ENCODE data around the gene SBF2. TPM values are rescaled to one million over a fixed set of nuclear protein-coding genes. Genes with fewer than 3 reads are reported as not detected.

The SBF2 gene
- total RNA-seq, 1 donor from 2014 or later: 24.0 TPM

DNA sequence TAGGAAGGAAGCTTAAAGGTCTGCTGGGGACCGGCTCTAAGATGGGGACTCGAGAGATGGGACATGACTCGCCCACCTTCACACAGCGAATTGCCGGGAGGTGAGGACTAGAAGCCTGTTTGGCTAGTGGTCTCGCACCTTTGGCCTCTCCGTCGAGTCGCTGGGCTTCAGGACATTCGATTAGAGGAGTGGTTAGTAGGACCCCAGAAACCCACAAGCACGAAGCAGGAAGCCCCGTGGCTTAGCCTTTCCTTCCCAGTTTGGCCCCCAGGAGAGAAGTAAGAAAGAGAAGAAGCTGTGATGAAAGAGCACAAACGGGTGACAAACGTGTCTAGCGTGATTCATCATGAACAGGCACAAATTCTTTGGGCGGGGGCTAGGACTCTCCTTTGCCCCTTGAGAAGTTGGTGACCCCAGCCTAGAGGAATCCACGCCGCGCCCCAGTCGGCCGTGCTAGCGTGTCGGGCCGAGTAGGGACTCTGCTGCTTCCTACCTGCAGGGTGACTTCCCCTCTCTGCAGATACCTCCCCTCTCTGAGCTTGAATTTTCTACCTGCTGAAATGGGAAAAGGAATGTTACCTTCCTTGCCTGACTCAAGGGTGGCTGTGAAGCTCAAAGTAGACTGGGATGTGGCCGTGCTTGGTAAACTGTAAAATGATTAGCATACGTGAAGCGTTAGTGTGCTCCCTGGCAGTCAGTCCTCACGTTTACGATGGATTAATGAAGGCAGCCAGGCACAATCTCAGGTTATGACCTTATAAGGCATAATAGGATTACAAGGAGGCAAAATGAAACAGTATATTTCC is 9.7 kb upstream of the SBF2 start:
- no peaks in the 10 kb centered on the region for H3K27me3 ChIP-seq (ENCODE audit: control insufficient read depth, insufficient read depth, low read length)
- FAIRE-seq: no peak
- peaks cover 13% of the 10 kb centered on the region for H3K36me3 ChIP-seq (ENCODE audit: control insufficient read depth, insufficient read depth, low read length)
- peak; percentile 86 for DNase-seq (ENCODE audit: low read depth)
- peak overlapping the region; percentile 75 for H3K4me3 ChIP-seq (ENCODE audit: low read depth, low read length)
- TF ChIP-seq, protein P1, sequence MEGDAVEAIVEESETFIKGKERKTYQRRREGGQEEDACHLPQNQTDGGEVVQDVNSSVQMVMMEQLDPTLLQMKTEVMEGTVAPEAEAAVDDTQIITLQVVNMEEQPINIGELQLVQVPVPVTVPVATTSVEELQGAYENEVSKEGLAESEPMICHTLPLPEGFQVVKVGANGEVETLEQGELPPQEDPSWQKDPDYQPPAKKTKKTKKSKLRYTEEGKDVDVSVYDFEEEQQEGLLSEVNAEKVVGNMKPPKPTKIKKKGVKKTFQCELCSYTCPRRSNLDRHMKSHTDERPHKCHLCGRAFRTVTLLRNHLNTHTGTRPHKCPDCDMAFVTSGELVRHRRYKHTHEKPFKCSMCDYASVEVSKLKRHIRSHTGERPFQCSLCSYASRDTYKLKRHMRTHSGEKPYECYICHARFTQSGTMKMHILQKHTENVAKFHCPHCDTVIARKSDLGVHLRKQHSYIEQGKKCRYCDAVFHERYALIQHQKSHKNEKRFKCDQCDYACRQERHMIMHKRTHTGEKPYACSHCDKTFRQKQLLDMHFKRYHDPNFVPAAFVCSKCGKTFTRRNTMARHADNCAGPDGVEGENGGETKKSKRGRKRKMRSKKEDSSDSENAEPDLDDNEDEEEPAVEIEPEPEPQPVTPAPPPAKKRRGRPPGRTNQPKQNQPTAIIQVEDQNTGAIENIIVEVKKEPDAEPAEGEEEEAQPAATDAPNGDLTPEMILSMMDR (IDR thresholded peaks at IDR 0.05; ENCODE audit: insufficient read depth, low read length, severe bottlenecking): no peak

DNA sequence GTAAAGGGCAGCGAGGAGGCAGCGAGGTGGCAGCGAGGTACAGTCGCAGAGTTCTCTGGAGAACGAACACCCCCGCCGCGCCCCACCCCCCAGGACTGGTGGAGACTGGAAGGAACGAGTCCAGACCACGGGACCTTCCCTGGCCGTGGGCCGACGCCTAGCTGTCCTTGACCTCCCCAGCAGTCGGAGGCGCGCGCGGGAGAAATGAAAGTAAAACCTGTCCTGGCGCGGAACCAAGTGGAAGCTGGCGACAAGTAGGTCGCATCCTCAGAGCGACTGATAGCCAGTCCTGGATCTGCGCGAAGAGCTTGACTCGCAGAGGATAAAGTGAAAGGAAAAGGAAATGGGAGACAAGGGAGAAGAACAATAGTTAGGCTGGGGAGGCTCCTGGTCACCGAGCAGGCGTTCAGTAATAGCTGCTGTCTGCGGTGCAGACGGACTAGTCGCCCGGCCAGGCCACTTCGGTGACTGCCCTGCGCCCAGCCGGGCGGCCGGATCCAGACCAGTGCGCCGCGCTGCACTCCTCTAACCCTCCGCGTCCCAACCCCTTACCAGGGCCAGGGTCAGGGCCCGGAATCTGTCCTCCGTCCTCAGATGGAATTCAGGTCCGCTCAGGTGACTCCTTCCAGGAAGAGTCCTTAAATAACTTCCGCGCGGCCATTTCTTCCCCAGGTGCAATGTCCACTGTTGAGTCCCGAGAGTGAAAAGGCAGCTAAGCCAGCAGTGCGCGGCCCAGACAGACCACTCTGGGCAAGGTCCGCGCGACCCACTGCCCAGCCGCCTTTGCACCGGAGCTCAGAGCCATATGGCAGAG is 8.9 kb upstream of the SBF2 start:
- peak overlapping the region; percentile 75 for H3K4me3 ChIP-seq (ENCODE audit: low read depth, low read length)
- TF ChIP-seq, protein P1 (IDR thresholded peaks at IDR 0.05; ENCODE audit: insufficient read depth, low read length, severe bottlenecking): no peak
- no peaks in the 10 kb centered on the region for H3K27me3 ChIP-seq (ENCODE audit: control insufficient read depth, insufficient read depth, low read length)
- DNase-seq (ENCODE audit: low read depth): no peak
- no peak for FAIRE-seq
- H3K36me3 ChIP-seq (ENCODE audit: control insufficient read depth, insufficient read depth, low read length): peaks cover 13% of the 10 kb centered on the region

DNA sequence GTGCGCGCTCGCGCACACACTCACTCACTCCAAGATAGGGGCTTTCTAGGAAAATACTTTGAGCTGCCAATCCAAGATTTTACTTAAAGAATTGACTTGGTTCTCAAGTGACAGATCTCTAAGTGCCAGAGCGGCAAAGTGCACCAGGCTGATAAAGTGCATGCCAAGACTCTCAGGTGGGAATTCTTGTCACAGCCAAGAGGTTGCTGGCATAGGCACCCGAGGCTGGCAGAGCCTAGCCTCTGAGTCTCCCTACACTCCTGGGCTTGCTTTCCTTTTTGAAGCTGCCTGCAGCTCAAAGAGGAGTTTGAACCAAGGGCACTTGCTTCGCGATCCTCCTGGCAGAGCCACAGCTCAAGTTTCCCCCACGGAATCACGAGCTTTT is 8.3 kb upstream of the SBF2 start:
- Histone ChIP-seq H3K27me3 (ENCODE audit: control insufficient read depth, insufficient read depth, low read length) (no peaks in the 10 kb centered on the region), H3K4me3 (ENCODE audit: low read depth, low read length) (peak overlapping the region; percentile 75), H3K36me3 (ENCODE audit: control insufficient read depth, insufficient read depth, low read length) (peaks cover 13% of the 10 kb centered on the region)
- TF ChIP-seq, protein P1 (IDR thresholded peaks at IDR 0.05; ENCODE audit: insufficient read depth, low read length, severe bottlenecking): no peak
- no peak for FAIRE-seq
- DNase-seq (ENCODE audit: low read depth): no peak

DNA sequence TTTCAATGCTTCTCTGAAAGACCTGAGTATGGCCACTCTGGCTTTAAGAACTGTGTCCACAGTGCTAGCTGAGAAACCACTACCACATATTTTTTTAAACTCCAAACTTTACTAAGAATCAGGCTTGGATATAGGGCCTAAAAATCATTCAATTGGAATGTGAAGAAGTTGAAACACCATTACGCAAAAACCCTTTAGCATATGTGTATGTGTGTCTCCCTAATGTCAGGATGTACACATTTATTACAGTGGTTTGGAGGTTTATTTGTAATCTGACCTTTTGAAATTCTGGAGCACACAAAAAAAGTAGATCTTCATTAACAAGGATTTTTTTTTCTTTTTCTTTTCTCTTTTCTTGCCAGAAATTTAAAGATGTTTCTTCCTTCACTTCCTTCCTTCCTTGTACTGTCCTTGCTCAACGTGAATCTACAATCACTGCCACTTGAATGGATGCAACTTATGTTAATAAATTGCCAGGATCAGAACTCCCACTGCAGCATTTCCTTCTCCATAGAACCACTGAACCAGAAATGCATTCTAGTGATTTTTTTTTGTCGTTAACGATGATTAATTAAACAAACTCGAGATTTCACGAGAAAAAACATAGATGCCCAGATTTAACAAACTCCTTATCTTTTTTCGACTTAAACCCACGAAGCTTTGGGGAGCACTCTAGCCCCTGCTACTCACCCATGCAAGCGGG is 7.8 kb upstream of the SBF2 start:
- DNase-seq (ENCODE audit: low read depth) (no peak), FAIRE-seq (no peak)
- peak overlapping the region; percentile 75 for H3K4me3 ChIP-seq (ENCODE audit: low read depth, low read length)
- H3K27me3 ChIP-seq (ENCODE audit: control insufficient read depth, insufficient read depth, low read length): no peaks in the 10 kb centered on the region
- TF ChIP-seq, protein P1 (IDR thresholded peaks at IDR 0.05; ENCODE audit: insufficient read depth, low read length, severe bottlenecking): no peak
- peaks cover 13% of the 10 kb centered on the region for H3K36me3 ChIP-seq (ENCODE audit: control insufficient read depth, insufficient read depth, low read length)

DNA sequence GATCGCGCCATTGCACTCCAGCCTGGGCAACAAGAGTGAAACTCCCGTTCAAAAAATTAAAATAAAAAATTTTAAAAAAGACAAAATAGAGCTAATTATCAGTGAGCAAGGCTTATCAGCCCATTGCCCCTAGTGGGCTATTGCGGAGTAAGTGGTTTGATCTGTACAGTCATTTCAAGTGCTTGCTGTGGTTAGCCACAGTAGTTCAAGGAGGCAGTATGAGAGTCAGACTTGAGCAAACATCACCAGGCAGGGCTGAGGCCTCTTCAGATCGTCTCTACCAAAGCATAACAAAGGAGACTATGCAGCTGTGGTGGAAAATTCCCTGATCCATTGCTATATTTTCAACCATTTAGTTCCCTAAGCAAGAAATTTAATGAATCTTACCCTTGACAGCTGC is 4.3 kb upstream of the SBF2 start:
- no peak overlapping the region for H3K4me3 ChIP-seq (ENCODE audit: low read depth, low read length)
- H3K36me3 ChIP-seq (ENCODE audit: control insufficient read depth, insufficient read depth, low read length): no peaks in the 10 kb centered on the region
- TF ChIP-seq, protein P1 (IDR thresholded peaks at IDR 0.05; ENCODE audit: insufficient read depth, low read length, severe bottlenecking): peak; percentile 18
- DNase-seq (ENCODE audit: low read depth) (peak; percentile 73), FAIRE-seq (no peak)
- H3K27me3 ChIP-seq (ENCODE audit: control insufficient read depth, insufficient read depth, low read length): no peaks in the 10 kb centered on the region

Data from bronchial epithelial cell (primary cell).